CD4-positive, alpha-beta T cell treated with Interleukin-2 at 100 ng/mL for 4 hours (primary cell): ENCODE measurements around the gene DAPK3.
"Not testable (repeated sequence)": the region's sequence is repeated elsewhere in the genome, so short reads cannot be mapped to it uniquely, and the experiment has no call there.

ENCODE experiments used
- DNase-seq: peaks from one replicate; pipeline ENCODE4 v3.0.0-alpha.2; 2020; ENCODE audit warnings: low spot score

The DAPK3 gene

DNA sequence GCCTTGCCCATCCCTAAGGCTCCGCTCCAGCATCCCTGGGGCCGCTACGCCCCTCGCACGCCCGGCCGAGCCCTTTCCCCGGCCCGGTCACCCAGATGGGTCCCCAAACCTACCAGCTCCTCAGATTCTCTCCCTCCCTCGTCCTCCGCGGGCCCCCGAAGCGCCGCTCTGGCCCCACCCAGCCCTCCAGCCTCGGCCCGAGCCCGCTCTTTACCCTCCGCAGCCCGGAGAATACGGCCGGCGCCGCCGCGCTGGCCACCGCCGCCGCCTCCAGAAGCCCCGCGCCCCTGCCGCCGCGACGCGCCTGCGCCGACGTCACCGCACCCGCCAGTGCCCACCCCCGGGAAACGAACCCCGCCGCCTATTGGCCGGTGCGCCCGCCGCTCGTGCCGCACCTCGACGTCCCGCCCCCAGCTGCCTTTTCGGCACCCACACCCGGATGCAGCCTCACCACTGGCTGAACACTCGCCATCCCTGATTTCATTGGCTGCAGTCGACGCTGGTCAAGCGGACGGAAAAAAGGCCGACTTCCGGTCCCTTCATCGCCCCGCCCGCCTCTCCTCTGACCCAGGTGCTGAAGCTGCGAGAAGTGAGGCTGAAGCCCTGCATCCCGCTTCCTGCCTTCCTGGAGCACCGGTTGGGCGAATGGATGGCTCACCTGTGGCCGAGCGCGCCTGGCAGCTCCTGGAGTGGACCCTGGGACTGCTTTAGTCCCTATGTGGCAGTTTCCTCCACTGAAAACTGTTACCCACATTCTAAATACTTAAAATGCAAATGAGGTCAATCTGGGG lies at the start of gene DAPK3:
Gene DAPK3 (minus strand): TSS at position 292 of the 791 bp plus-strand sequence. CDS start 1,364 bp downstream, outside the sequence.
- DNase-seq = peak; percentile 92

- no peak for DNase-seq
These were observed 48.7 kb upstream of the DAPK3 start for GRCh38 chr19:4019578-4019977.

- DNase-seq = no peak
These were observed 48.0 kb upstream of the DAPK3 start for GRCh38 chr19:4018775-4019504.

- no peak for DNase-seq
These were observed 47.3 kb upstream of the DAPK3 start for GRCh38 chr19:4018140-4018613.

DNA sequence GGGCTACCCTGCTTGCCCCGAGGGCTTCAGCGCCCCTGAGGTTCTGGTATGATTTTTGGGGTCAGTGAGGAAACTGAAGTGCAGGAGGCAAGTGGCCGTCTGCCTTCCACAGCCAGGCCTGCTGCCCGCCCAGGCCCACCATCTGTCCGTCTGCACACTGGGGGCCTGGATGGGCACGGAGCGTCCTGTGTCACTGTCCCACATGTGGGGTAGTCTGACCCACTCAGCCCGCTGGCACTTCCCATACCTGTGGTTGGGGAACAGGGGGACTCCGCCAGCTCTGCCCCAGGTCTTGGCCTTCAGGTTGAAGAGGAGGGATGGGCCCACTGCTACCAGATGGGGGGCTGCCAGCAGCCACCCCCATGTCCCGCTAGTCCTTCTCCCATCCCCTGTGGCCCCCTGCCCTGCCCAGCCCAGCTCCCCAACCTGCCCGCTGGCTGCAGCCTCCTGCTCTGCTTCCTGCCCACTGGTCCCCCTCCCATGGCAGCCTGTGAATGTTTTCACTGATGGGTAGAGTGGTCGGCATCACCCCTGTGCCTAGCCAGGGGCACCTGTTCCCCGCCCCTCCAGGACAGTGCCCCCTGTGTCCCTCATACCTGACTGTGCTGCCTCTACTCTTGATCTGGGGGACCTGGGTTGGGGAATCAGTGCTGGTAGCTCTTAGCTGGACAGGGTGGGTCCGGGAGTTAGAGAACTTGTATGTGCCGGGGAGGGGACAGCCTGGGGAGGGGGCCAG lies 46.2 kb upstream of the DAPK3 start:
- DNase-seq = no peak

DNA sequence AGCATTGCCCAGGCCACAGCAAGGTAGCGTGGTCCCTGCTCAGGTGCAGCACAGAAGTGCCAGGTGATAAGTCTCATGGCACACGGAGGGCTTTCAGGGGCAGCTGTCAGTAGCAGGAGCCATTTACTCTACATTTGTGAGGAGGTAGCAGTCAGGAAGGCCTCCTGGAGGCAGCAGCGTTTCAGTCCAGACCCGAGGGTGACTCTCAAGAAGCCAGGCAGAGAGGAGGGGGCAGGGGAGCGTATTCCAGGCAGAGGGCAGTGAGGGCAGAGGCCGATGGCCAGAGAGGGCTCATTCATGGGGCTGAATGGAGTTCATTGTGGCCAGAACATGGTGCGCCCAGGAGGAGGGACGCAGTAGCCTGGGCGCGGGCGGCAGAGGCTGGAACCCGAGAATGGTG lies 45.6 kb upstream of the DAPK3 start:
- DNase-seq = no peak

- DNase-seq = no peak
These were observed 45.0 kb upstream of the DAPK3 start for GRCh38 chr19:4015705-4016402.

- DNase-seq = peak; percentile 23
These were observed 43.9 kb upstream of the DAPK3 start for GRCh38 chr19:4014541-4015491.

GRCh38 chr19:4013886-4014540 lies 43.1 kb upstream of the DAPK3 start:
- DNase-seq = no peak

DNA sequence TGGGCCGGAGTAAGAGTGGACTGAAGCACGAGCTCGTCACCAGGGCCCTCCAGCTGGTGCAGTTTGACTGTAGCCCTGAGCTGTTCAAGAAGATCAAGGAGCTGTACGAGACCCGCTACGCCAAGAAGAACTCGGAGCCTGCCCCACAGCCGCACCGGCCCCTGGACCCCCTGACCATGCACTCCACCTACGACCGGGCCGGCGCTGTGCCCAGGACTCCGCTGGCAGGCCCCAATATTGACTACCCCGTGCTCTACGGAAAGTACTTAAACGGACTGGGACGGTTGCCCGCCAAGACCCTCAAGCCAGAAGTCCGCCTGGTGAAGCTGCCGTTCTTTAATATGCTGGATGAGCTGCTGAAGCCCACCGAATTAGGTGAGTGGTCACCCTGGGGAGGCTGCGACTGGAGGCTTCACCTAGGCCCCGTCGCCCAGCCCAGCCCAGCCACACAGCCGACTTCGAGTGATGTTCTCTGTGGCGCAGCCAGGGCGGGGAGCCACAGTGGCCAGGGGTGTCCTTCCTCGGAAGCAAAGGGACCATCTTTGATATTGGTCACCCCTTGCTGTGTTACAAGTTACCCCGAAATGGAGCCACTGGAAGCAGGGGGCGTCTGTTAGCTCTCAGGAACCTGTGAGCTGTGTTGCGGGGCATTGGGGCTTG lies 42.2 kb upstream of the DAPK3 start:
- no peak for DNase-seq

DNA sequence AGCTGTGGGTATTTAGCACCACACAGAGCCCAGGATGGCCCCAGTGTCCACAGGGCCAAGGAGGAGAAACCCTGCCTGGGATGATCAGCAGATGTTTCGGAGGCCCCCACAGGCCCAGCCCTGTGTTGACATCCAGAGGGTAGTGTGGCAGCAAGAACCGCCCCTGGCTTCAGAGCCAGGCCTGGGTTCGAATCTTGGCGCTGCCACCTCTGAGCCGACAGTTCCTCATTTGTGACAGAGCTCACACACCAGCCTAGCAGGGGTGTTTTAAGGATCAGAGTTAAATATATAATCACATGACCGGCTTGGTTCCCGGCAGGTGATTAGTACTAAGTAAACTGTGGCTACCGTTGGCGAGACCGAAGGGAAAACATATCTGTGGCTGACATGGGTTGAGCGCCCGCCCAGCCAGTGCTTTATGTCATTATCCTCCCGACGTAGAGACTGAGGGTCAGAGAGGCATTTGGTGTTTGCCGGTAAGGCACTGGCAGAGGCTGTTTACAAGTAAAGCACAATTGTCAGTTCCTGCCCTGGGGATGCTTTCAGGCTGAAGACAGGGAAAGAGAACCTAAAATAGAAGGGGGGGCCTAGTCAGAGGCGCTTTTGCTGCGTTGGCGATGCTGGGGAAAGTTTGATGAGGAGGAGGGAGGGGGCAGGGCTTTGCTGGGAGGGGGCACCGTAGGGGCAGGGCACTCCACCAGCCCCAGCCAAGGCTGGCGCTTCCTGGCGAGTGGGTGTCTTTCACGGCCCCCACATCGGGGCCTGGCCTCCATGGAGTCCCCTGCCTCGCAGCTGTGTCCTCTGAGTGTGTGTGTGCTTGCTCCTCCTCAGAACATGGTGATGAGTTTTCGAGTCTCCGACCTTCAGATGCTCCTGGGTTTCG lies 41.4 kb upstream of the DAPK3 start:
- no peak for DNase-seq

DNA sequence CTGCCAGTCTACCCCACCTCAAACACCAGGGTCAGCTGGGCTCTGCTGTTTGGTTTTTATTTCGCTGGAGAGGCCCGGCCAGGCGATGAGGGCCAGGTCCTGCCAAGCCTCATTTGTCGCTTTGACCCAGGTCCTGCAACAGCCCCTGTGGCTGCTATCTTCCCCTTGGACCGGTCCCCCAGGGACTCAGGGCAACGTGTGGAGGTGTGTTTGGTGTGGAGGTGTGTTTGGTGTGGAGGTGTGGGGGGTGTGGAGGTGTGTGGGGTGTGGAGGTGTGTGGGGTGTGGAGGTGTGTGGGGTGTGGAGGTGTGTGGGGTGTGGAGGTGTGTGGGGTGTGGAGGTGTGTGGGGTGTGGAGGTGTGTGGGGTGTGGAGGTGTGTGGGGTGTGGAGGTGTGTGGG lies 40.5 kb upstream of the DAPK3 start:
- DNase-seq = not testable (repeated sequence)

DNA sequence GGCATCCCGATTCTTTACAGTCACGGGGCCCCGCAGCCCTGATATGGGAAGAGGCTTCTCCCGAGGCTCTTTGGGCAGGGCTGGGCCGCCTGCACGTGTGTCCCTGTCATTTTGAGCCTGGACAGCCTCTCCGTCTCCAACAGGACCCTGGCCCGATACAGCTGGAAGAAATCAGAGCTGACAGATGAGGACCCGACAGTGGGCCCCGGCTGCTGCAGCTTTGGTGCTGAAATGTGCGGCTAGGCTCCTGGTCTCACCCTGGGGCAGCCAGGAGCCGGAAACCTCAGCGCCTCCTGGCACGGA lies 39.9 kb upstream of the DAPK3 start:
- DNase-seq = no peak

DNA sequence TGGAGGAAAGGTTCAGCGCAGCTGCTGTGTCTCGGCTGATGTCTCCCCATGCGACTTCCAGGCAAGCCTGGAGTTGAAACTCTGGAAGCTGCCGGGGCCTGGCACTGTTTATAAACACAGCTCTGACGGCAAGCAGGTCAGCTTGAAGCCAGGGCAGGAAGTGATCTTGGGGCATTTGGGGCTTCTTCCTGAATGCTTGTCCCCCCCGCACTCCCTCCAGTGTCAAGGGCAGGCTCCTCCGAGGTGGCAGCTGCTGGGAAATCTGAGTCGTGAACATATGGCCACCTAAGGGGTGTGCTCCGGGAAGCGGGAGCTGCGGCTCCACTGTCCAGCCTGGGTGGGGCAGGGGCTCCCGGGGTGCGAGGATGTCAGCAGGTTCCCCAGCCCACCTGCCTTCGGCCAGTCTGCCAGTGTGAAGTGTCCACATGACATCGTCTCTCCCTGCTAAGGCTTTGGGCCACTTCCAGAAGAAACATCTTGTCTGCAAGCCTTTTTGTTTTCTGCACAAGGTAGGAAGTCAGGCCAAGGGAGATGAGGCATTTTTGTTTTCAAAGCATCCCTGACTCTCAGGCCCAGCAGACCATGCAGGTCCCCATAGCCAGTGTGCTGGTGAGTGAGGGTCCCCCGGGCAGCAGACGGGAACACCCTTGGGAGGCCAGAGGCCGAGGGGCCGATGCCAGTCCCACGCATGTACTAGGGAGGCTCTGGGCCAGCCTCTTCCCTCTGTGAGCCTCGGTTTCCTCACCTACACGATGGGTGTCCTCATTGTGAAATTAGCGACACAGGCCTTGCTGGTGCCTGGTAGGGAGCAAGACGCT lies 39.3 kb upstream of the DAPK3 start:
- no peak for DNase-seq

- no peak for DNase-seq
These were observed 37.1 kb upstream of the DAPK3 start for GRCh38 chr19:4007836-4008539.

DNA sequence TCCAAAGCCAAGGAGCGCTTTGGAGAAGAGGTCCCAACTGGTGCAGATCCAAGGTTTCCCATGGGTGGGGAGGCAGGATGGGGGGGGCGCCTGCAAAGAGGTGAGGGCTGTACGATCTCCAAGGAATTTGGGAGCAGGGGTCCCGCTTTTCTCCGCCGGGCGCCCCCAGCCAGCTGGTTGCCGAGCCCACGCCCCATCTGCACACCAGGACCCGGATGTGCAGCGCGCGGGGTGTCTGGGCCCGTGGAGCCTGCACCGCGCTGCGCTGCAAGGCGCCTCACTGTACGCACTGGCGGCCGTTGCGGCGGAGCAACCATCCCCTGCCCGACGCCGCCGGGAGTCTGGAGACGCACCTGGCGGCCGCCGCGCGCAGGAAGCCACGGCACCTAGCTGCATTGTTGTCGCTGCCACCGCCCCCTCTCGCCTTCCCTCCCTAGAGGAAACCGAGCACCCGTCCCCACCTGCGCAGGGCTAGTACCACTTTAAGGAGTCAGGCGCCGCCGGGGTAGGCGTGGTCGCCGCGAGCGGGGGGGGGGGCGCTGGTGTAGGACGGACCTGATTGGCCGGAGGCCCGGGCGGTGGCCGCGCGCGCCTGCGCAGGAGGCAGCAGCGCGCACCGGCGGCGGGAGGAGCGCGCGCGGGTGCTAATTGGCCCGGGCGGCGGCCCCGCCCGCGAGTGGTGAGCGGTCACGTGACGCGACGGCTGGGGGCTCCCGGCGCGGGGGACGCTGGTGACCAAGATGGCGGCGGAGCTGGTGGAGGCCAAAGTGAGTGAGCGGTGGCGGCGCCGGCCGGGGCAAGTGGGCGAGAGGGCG lies 36.3 kb upstream of the DAPK3 start, which contains the start of gene PIAS4:
Gene PIAS4 (plus strand): TSS at position 716 of the 815 bp plus-strand sequence. CDS start 25 bp downstream, at position 741.
- peak; percentile 95 for DNase-seq
